Medulla oblongata (tissue), 1 donor: ENCODE results near the gene SIGMAR1.

ENCODE experiments used
- DNase-seq: peaks from one replicate; pipeline ENCODE4 v3.0.0-alpha.2; 2015; ENCODE audit errors: extremely low spot score

SIGMAR1 gene

GRCh38 chr9:34637356-34638137, at the start of gene SIGMAR1:
Gene SIGMAR1 (minus strand): TSS chr9:34637787. CDS start chr9:34637697, 90 bp downstream.
- DNase-seq, result peak; percentile 97

GRCh38 chr9:34686732-34687131, 49.1 kb upstream of the SIGMAR1 start:
- DNase-seq, result no peak

- no peak for DNase-seq
Observed at GRCh38 chr9:34686231-34686630, 48.6 kb upstream of the SIGMAR1 start.

GRCh38 chr9:34685591-34685990, 48.0 kb upstream of the SIGMAR1 start:
- no peak for DNase-seq

GRCh38 chr9:34684816-34685215, 47.2 kb upstream of the SIGMAR1 start:
- no peak for DNase-seq

GRCh38 chr9:34684145-34684544, 46.6 kb upstream of the SIGMAR1 start:
- DNase-seq, result no peak

- DNase-seq, result no peak
Observed at GRCh38 chr9:34675869-34676268, 38.3 kb upstream of the SIGMAR1 start.

GRCh38 chr9:34675048-34675714, 37.6 kb upstream of the SIGMAR1 start:
- peak; percentile 60 for DNase-seq

GRCh38 chr9:34674440-34674839, 36.9 kb upstream of the SIGMAR1 start:
- no peak for DNase-seq

- DNase-seq, result no peak
Observed at GRCh38 chr9:34671307-34671706, 33.7 kb upstream of the SIGMAR1 start.

GRCh38 chr9:34669809-34670562, 32.4 kb upstream of the SIGMAR1 start:
- no peak for DNase-seq

- DNase-seq, result peak; percentile 97
Observed at GRCh38 chr9:34665381-34666250, 28.0 kb upstream of the SIGMAR1 start.

- no peak for DNase-seq
Observed at GRCh38 chr9:34665067-34665380, 27.4 kb upstream of the SIGMAR1 start.

- DNase-seq, result peak; percentile 89
Observed at GRCh38 chr9:34664281-34665066, 26.9 kb upstream of the SIGMAR1 start.

GRCh38 chr9:34663303-34663605, 25.7 kb upstream of the SIGMAR1 start:
- DNase-seq, result no peak

- no peak for DNase-seq
Observed at GRCh38 chr9:34662526-34663302, 25.1 kb upstream of the SIGMAR1 start, which contains the start of gene CCL27. Gene CCL27 (minus strand): TSS chr9:34662657. CDS start chr9:34662633, 24 bp downstream.

- DNase-seq, result no peak
Observed at GRCh38 chr9:34659592-34660253, 22.1 kb upstream of the SIGMAR1 start.

- no peak for DNase-seq
Observed at GRCh38 chr9:34658461-34658860, 20.9 kb upstream of the SIGMAR1 start.

- DNase-seq, result no peak
Observed at GRCh38 chr9:34656992-34657391, 19.4 kb upstream of the SIGMAR1 start.

- no peak for DNase-seq
Observed at GRCh38 chr9:34655394-34655793, 17.8 kb upstream of the SIGMAR1 start.
